PFSK-1 (cell line): ENCODE data around the gene KRT17.

Experiments
- FOXP2 ChIP-seq: optimal IDR thresholded peaks from 2 replicates; pipeline ENCODE3; 2011; ENCODE audit warnings: borderline replicate concordance, control low read depth, inconsistent platforms; ENCODE audit not compliant: insufficient read depth; ENCODE audit errors: extremely low read length, extremely low read depth
- POLR2AphosphoS5 ChIP-seq: IDR thresholded peaks from 2 replicates; pipeline ENCODE4 v1.6.1; 2012; ENCODE audit warnings: low read depth, mild to moderate bottlenecking, control low read depth, low read length, moderate library complexity
- SIN3A ChIP-seq: IDR thresholded peaks from 2 replicates; pipeline ENCODE4 v1.6.1; 2012; ENCODE audit warnings: mild to moderate bottlenecking, low read length, moderate library complexity, borderline replicate concordance; ENCODE audit not compliant: insufficient read depth
- TAF1 ChIP-seq: IDR thresholded peaks from 2 replicates; pipeline ENCODE4 v1.6.1; 2012; ENCODE audit warnings: low read length, control low read depth, borderline replicate concordance; ENCODE audit not compliant: insufficient read depth
- TF ChIP-seq, protein P1 (sequence below), 2 experiments: IDR thresholded peaks; 2 replicates each; pipeline versions ENCODE4 v1.6.1 to v1.8.0; 2011 to 2012; ENCODE audit warnings: low read depth in 2 of 2, low read length in 2 of 2, control low read depth in 1 of 2, inconsistent platforms in 1 of 2, mild to moderate bottlenecking in 1 of 2, moderate library complexity in 1 of 2; ENCODE audit not compliant: insufficient read depth in 1 of 2

The KRT17 gene

GRCh38 chr17:41629826-41630670 is 5.7 kb upstream of the KRT17 start:
- TF ChIP-seq FOXP2 = no peak
- no peak for TF ChIP-seq SIN3A
- TF ChIP-seq, protein P1, sequence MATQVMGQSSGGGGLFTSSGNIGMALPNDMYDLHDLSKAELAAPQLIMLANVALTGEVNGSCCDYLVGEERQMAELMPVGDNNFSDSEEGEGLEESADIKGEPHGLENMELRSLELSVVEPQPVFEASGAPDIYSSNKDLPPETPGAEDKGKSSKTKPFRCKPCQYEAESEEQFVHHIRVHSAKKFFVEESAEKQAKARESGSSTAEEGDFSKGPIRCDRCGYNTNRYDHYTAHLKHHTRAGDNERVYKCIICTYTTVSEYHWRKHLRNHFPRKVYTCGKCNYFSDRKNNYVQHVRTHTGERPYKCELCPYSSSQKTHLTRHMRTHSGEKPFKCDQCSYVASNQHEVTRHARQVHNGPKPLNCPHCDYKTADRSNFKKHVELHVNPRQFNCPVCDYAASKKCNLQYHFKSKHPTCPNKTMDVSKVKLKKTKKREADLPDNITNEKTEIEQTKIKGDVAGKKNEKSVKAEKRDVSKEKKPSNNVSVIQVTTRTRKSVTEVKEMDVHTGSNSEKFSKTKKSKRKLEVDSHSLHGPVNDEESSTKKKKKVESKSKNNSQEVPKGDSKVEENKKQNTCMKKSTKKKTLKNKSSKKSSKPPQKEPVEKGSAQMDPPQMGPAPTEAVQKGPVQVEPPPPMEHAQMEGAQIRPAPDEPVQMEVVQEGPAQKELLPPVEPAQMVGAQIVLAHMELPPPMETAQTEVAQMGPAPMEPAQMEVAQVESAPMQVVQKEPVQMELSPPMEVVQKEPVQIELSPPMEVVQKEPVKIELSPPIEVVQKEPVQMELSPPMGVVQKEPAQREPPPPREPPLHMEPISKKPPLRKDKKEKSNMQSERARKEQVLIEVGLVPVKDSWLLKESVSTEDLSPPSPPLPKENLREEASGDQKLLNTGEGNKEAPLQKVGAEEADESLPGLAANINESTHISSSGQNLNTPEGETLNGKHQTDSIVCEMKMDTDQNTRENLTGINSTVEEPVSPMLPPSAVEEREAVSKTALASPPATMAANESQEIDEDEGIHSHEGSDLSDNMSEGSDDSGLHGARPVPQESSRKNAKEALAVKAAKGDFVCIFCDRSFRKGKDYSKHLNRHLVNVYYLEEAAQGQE (IDR thresholded peaks at IDR 0.05; ENCODE audit: insufficient read depth in 1 of 2, low read depth in 2 of 2, low read length in 2 of 2) = no peak
- TF ChIP-seq TAF1 = no peak
- no peak for TF ChIP-seq POLR2AphosphoS5

- no peak for TF ChIP-seq SIN3A
- no peak for TF ChIP-seq FOXP2
- TF ChIP-seq TAF1 = no peak
- TF ChIP-seq, protein P1 (IDR thresholded peaks at IDR 0.05; ENCODE audit: insufficient read depth in 1 of 2, low read depth in 2 of 2, low read length in 2 of 2) = no peak
- TF ChIP-seq POLR2AphosphoS5 = no peak
Measured at GRCh38 chr17:41629316-41629715, 4.9 kb upstream of the KRT17 start.

- no peak for TF ChIP-seq TAF1
- TF ChIP-seq SIN3A = no peak
- TF ChIP-seq, protein P1 (IDR thresholded peaks at IDR 0.05; ENCODE audit: insufficient read depth in 1 of 2, low read depth in 2 of 2, low read length in 2 of 2) = no peak
- no peak for TF ChIP-seq FOXP2
- no peak for TF ChIP-seq POLR2AphosphoS5
Measured at GRCh38 chr17:41627316-41628072, 3.1 kb upstream of the KRT17 start.

- TF ChIP-seq FOXP2 (no peak), POLR2AphosphoS5 (no peak), TAF1 (no peak)
Measured at GRCh38 chr17:41625602-41626001, 1.2 kb upstream of the KRT17 start.

- TF ChIP-seq POLR2AphosphoS5 (no peak), SIN3A (no peak), FOXP2 (no peak), TAF1 (no peak)
- TF ChIP-seq, protein P1 (IDR thresholded peaks at IDR 0.05; ENCODE audit: insufficient read depth in 1 of 2, low read depth in 2 of 2, low read length in 2 of 2) = no peak
Measured at GRCh38 chr17:41621916-41622315, 2.5 kb downstream of the KRT17 start.
